DOHH2 (cell line): ENCODE measurements around the gene CARD11.

ENCODE experiments used
- EZH2phosphoT487 ChIP-seq: fragments of 200-600 bp; sonication (generic); IDR thresholded peaks from 2 replicates; pipeline ENCODE4 v1.6.1; 2017; ENCODE audit warnings: borderline replicate concordance, mild to moderate bottlenecking, antibody characterized with exemption, low read length, moderate library complexity, mixed read lengths
- TF ChIP-seq, protein P1 (sequence below): fragments of 200-600 bp; sonication (generic); IDR thresholded peaks from one replicate; pipeline ENCODE4 v1.5.1; 2014; ENCODE audit warnings: antibody characterized with exemption, mild to moderate bottlenecking, low read depth, low read length; ENCODE audit not compliant: poor library complexity, severe bottlenecking

DNA sequence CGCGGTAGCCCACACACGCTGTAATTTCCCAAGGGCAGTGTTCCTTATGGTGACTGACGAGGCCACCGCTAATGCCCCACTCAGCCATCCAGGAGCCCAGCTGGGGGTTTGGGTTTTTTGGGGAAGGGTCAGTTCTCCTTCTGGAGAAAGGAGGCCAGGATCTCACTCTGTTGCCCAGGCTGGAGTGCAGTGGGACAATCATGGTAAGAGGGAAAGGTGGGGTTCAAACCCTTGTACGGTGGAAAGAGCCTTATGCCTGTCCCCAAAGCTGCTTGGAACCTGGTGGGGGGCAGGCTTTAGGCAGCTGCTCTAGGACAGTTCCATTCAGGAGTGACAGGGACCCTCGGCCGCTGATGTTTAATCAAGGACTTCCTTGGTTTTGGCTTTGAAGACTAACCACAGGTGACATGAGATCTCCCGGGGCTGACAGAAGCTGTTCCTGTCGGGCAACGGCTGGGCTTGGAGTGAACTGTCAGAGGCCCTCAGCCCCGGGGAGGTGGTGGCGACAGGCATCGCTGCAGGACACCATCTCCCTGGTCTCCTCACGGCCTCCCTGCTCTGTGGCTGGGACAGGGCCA is 84.5 kb downstream of the CARD11 start:
- TF ChIP-seq, protein P1, sequence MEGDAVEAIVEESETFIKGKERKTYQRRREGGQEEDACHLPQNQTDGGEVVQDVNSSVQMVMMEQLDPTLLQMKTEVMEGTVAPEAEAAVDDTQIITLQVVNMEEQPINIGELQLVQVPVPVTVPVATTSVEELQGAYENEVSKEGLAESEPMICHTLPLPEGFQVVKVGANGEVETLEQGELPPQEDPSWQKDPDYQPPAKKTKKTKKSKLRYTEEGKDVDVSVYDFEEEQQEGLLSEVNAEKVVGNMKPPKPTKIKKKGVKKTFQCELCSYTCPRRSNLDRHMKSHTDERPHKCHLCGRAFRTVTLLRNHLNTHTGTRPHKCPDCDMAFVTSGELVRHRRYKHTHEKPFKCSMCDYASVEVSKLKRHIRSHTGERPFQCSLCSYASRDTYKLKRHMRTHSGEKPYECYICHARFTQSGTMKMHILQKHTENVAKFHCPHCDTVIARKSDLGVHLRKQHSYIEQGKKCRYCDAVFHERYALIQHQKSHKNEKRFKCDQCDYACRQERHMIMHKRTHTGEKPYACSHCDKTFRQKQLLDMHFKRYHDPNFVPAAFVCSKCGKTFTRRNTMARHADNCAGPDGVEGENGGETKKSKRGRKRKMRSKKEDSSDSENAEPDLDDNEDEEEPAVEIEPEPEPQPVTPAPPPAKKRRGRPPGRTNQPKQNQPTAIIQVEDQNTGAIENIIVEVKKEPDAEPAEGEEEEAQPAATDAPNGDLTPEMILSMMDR = no peak
- no peak for TF ChIP-seq EZH2phosphoT487
